ENCODE data around the gene NFATC1.

Gene NFATC1

GRCh38 chr18:79534356-79534755, 138.6 kb downstream of the NFATC1 start:
- no peak for TF ChIP-seq CTCF (IDR thresholded peaks at IDR 0.05; ENCODE audit: low read depth, low read length, missing control alignments)
- DNase-seq (ENCODE audit: low read depth): no peak
- H3K4me3 ChIP-seq (ENCODE audit: low read depth, low read length): no peak overlapping the region

GRCh38 chr18:79537758-79538157, 142.0 kb downstream of the NFATC1 start:
- TF ChIP-seq CTCF (IDR thresholded peaks at IDR 0.05; ENCODE audit: low read depth, low read length, missing control alignments): no peak
- H3K4me3 ChIP-seq (ENCODE audit: low read depth, low read length): no peak overlapping the region
- no peak for DNase-seq (ENCODE audit: low read depth)

- no peak for TF ChIP-seq CTCF (IDR thresholded peaks at IDR 0.05; ENCODE audit: low read depth, low read length, missing control alignments)
- DNase-seq (ENCODE audit: low read depth): no peak
- H3K4me3 ChIP-seq (ENCODE audit: low read depth, low read length): no peak overlapping the region
Observed at GRCh38 chr18:79538635-79539034, 142.9 kb downstream of the NFATC1 start.

- DNase-seq (ENCODE audit: low read depth): no peak
- TF ChIP-seq CTCF (IDR thresholded peaks at IDR 0.05; ENCODE audit: low read depth, low read length, missing control alignments): no peak
- no peak overlapping the region for H3K4me3 ChIP-seq (ENCODE audit: low read depth, low read length)
Observed at GRCh38 chr18:79540161-79540903, 144.6 kb downstream of the NFATC1 start.

GRCh38 chr18:79540904-79541282, 145.2 kb downstream of the NFATC1 start:
- no peak for TF ChIP-seq CTCF (IDR thresholded peaks at IDR 0.05; ENCODE audit: low read depth, low read length, missing control alignments)
- no peak for DNase-seq (ENCODE audit: low read depth)
- no peak overlapping the region for H3K4me3 ChIP-seq (ENCODE audit: low read depth, low read length)

- TF ChIP-seq CTCF (IDR thresholded peaks at IDR 0.05; ENCODE audit: low read depth, low read length, missing control alignments): no peak
- no peak overlapping the region for H3K4me3 ChIP-seq (ENCODE audit: low read depth, low read length)
- no peak for DNase-seq (ENCODE audit: low read depth)
Observed at GRCh38 chr18:79542213-79542612, 146.5 kb downstream of the NFATC1 start.
